ENCODE data around the gene SLC9A9.

- TF ChIP-seq JUNB (IDR thresholded peaks at IDR 0.05) (no peak), HCFC1 (IDR thresholded peaks at IDR 0.05; ENCODE audit: low read length) (no peak), CTCF (IDR thresholded peaks at IDR 0.05 in 2 of 3, conservative IDR thresholded peaks at IDR 0.05 in 1 of 3; ENCODE audit: control insufficient read depth in 2 of 3, extremely low read depth in 1 of 3, insufficient read depth in 1 of 3, low read depth in 3 of 3, low read length in 3 of 3) (no peak), IRF3 (IDR thresholded peaks at IDR 0.05) (no peak), POLR2AphosphoS2 (IDR thresholded peaks at IDR 0.05; ENCODE audit: low read depth, low read length) (no peak), SMAD1 (IDR thresholded peaks at IDR 0.05; ENCODE audit: low read depth, partially characterized antibody) (no peak), POLR2AphosphoS5 (IDR thresholded peaks at IDR 0.05; ENCODE audit: low read length) (no peak), TBL1XR1 (IDR thresholded peaks at IDR 0.05; ENCODE audit: low read depth, low read length) (no peak), CBFB (IDR thresholded peaks at IDR 0.05; ENCODE audit: low read depth) (no peak), SMARCA5 (IDR thresholded peaks at IDR 0.05) (no peak)
Observed at GRCh38 chr3:143367171-143367570, 481.1 kb downstream of the SLC9A9 start.
